NB4 (cell line): Measurements from ENCODE around the gene BCL2L1.
"Not testable (repeated sequence)": the region's sequence is repeated elsewhere in the genome, so short reads cannot be mapped to it uniquely, and the experiment has no call there.

Experiments
- DNase-seq: peaks from one replicate; pipeline ENCODE4 v3.0.0; 2010; ENCODE audit warnings: low read depth
- H3K4me3 ChIP-seq: one replicate; pipeline ENCODE4 v1.5.1; 2011; ENCODE audit warnings: mild to moderate bottlenecking, low read depth, low read length, moderate library complexity
- CTCF ChIP-seq: IDR thresholded peaks from one replicate; pipeline ENCODE4 v1.5.1; 2012; ENCODE audit warnings: low read depth, low read length
- MAX ChIP-seq: IDR thresholded peaks from 2 replicates; pipeline ENCODE4 v1.6.1; 2011; ENCODE audit warnings: low read depth, low read length
- MYC ChIP-seq: IDR thresholded peaks from 2 replicates; pipeline ENCODE4 v1.6.1; 2011; ENCODE audit warnings: low read depth, low read length
- POLR2A ChIP-seq: IDR thresholded peaks from 2 replicates; pipeline ENCODE4 v1.6.1; 2011; ENCODE audit warnings: mild to moderate bottlenecking; ENCODE audit not compliant: insufficient read length; ENCODE audit errors: extremely low read depth

The BCL2L1 gene

GRCh38 chr20:31632548-31633338 is 89.9 kb downstream of the BCL2L1 start:
- DNase-seq, result no peak
- TF ChIP-seq MAX, result no peak
- no peak overlapping the region for H3K4me3 ChIP-seq

GRCh38 chr20:31630187-31630790 is 92.4 kb downstream of the BCL2L1 start:
- TF ChIP-seq CTCF (no peak), POLR2A (no peak), MYC (no peak), MAX (peak; percentile 46)
- H3K4me3 ChIP-seq, result no peak overlapping the region
- DNase-seq, result no peak

GRCh38 chr20:31628057-31628456 is 94.6 kb downstream of the BCL2L1 start:
- not testable (repeated sequence) for H3K4me3 ChIP-seq, DNase-seq

- not testable (repeated sequence) for H3K4me3 ChIP-seq, DNase-seq
Measured at GRCh38 chr20:31626534-31626933, 96.1 kb downstream of the BCL2L1 start.

GRCh38 chr20:31623123-31623505 is 99.6 kb downstream of the BCL2L1 start:
- not testable (repeated sequence) for DNase-seq, H3K4me3 ChIP-seq

GRCh38 chr20:31620246-31620645 is 102.4 kb downstream of the BCL2L1 start:
- no peak for TF ChIP-seq CTCF
- no peak for TF ChIP-seq MAX
- no peak for TF ChIP-seq POLR2A
- no peak for TF ChIP-seq MYC
- no peak overlapping the region for H3K4me3 ChIP-seq
- no peak for DNase-seq

- DNase-seq, result peak; percentile 83
- peak; percentile 52 for TF ChIP-seq MAX
- TF ChIP-seq POLR2A, result no peak
- TF ChIP-seq MYC, result peak; percentile 49; the same call in 1 of the 2 replicates
- no peak for TF ChIP-seq CTCF
- no peak overlapping the region for H3K4me3 ChIP-seq
Measured at GRCh38 chr20:31617432-31618104, 105.1 kb downstream of the BCL2L1 start.

GRCh38 chr20:31615416-31615815 is 107.3 kb downstream of the BCL2L1 start:
- no peak overlapping the region for H3K4me3 ChIP-seq
- TF ChIP-seq POLR2A, result no peak
- no peak for TF ChIP-seq CTCF
- TF ChIP-seq MYC, result no peak
- TF ChIP-seq MAX, result no peak

More at GRCh38 chr20:31615416-31615815, 107.3 kb downstream of the BCL2L1 start:
- DNase-seq, result no peak
